Esophagus squamous epithelium (tissue), 5 donors: ENCODE data around the gene ZNF2. TPM values are rescaled to one million over a fixed set of nuclear protein-coding genes. Genes with fewer than 3 reads are reported as not detected.

ENCODE experiments used
- DNase-seq: peaks from one replicate; lab custom pipeline; 2025; lab: John Stamatoyannopoulos, UW
- H3K27ac ChIP-seq, 4 donors: fragments of 200-600 bp; sonication (generic); one replicate each; pipeline ENCODE4 v1.5.1; 2016 to 2019; ENCODE audit warnings: mild to moderate bottlenecking in 1 of 4
- H3K27me3 ChIP-seq, 4 donors: fragments of 200-600 bp; sonication (generic); 1 replicate in 3 of 4; 2 replicates in 1 of 4; pipeline versions ENCODE4 v1.5.1 to v1.6.0; 2017 to 2021; ENCODE audit warnings: antibody characterized with exemption in 1 of 4
- H3K36me3 ChIP-seq, 3 donors: fragments of 200-600 bp; sonication (generic); one replicate each; pipeline ENCODE4 v1.5.1; 2016 to 2019
- H3K4me1 ChIP-seq, 3 donors: fragments of 200-600 bp; sonication (generic); one replicate each; pipeline ENCODE4 v1.5.1; 2017 to 2019
- H3K4me3 ChIP-seq, 4 donors: fragments of 200-600 bp; sonication (generic); 1 replicate in 3 of 4; 2 replicates in 1 of 4; pipeline ENCODE4 v1.5.1; 2016 to 2019; ENCODE audit warnings: mild to moderate bottlenecking in 2 of 4, moderate library complexity in 1 of 4
- H3K9me3 ChIP-seq, 3 donors: fragments of 200-600 bp; sonication (generic); one replicate each; pipeline ENCODE4 v1.5.1; 2016 to 2019
- CTCF ChIP-seq, 6 experiments: fragments of 450-650 bp in 4 of 6; fragments of 200-600 bp in 2 of 6; sonication (generic) in 2 of 6; IDR thresholded peaks; one replicate each; pipeline ENCODE4 v1.5.1; 2016 to 2019; ENCODE audit warnings: antibody characterized with exemption in 6 of 6, mild to moderate bottlenecking in 4 of 6, moderate library complexity in 4 of 6
- POLR2A ChIP-seq, 4 donors: fragments of 450-650 bp; IDR thresholded peaks; one replicate each; pipeline ENCODE4 v1.6.1; 2017; ENCODE audit warnings: antibody characterized with exemption in 4 of 4, mild to moderate bottlenecking in 4 of 4, moderate library complexity in 3 of 4
- WGBS, 2 donors: methylation state at CpG; one replicate each; pipeline ENCODE4 v1.1.5; 2018; 5-methylcytosine and 5-hydroxymethylcytosine counted together
- intact Hi-C: fragments of 100-400 bp; cut with DNase I; formaldehyde crosslinking; loops from one replicate; pipeline ENCODE4 v1.15.0; 2022
- total RNA-seq, 4 donors: library from RNA; depleted of rRNA; stranded (reverse); fragments of >200 nt; gene quantifications; one replicate each; pipeline ENCODE4 v1.1.0, GENCODE V29; 2016
- donor health status: DM: yes; HTN: yes; CAD: no.

The ZNF2 gene
- total RNA-seq, 4 donors from 2014 or later: 2.8 to 4.0 (median 3.4) TPM

DNA sequence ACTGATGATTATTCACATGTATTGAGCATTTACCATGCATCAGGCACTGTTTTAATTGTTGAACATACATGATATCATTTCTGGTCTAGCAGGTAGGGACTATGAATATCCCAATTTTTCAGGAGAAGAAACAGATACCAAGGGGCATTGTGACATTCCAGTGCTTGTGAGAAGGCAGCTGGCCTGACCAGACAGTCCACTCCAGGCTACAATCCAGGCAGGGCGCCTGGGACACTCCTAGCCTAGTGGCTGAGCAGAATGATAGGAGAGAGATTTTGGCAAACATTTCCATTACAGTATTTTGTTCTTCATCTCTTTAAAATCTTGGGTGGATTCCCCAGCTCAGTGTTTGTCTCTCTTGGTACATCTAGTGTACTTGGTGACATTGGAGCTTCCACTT lies 66.6 kb downstream of the ZNF2 start:
- 83% methylated on average over 1 of the region's 1 CpG for WGBS, 2 donors
- Histone ChIP-seq H3K27me3 (no peaks in the 10 kb centered on the region), H3K27ac (no peak overlapping the region), H3K9me3 (no peaks in the 10 kb centered on the region), H3K4me3 (no peak overlapping the region), H3K4me1 (peaks cover 0 to 5% (median 0%) of the 10 kb centered on the region in 3 donors), H3K36me3 (no peaks in the 10 kb centered on the region)
- intact Hi-C loops: loop anchor here (10.0 kb wide), 1 partner anchor 83 kb away; no protein-coding TSS in a partner anchor
- TF ChIP-seq CTCF (IDR thresholded peaks at IDR 0.05): no peak
- TF ChIP-seq POLR2A (IDR thresholded peaks at IDR 0.05): no peak
- no peak for DNase-seq

Other genes starting within 250 kb of the ZNF2 start
- 1,000 to 10,000 TPM in 1 of 4 donors, 100 to 1,000 TPM in 3; 469 to 1,903 (median 516) TPM for gene MAL, start 140.1 kb upstream of the ZNF2 start, total RNA-seq
- gene MRPS5, start 44.0 kb upstream of the ZNF2 start, total RNA-seq: 10 to 100 TPM; 41.9 to 55.4 (median 46.4) TPM
- 10 to 100 TPM in 1 of 4 donors, 1 to 10 TPM in 3; 4.9 to 23.8 (median 6.9) TPM for gene ZNF514, start 6.0 kb upstream of the ZNF2 start, total RNA-seq
- 1 to 10 TPM; 1.9 to 4.7 (median 4.1) TPM for gene ZNF892, start 41.7 kb downstream of the ZNF2 start, total RNA-seq
- 100 to 1,000 TPM in 1 of 4 donors, 10 to 100 TPM in 3; 59.7 to 184 (median 83.5) TPM for gene PROM2, start 108.6 kb downstream of the ZNF2 start, total RNA-seq
- 1 to 10 TPM in 3 of 4 donors, under 1 TPM in 1; 0.15 to 7.4 (median 2.3) TPM for gene KCNIP3, start 131.5 kb downstream of the ZNF2 start, total RNA-seq
- gene FAHD2A, start 236.9 kb downstream of the ZNF2 start, total RNA-seq: 10 to 100 TPM in 2 of 4 donors, 1 to 10 TPM in 2; 8.1 to 18.1 (median 13.7) TPM